Measurements from ENCODE around the gene RAB25.

Gene RAB25

GRCh38 chr1:156119503-156120209 lies 58.7 kb downstream of the RAB25 start:
- peak overlapping the region; percentile 8; the same call in 1 of the 2 replicates for H3K4me2 ChIP-seq
- no peak for TF ChIP-seq CTCF (conservative IDR thresholded peaks at IDR 0.05; ENCODE audit: low read depth, low read length)
- no peak overlapping the region; the same call in 1 of the 2 replicates for H3K27ac ChIP-seq
- H3K79me2 ChIP-seq (ENCODE audit: insufficient read depth, low read depth), result peaks cover 92% of the 10 kb centered on the region
- peaks cover 84% of the 10 kb centered on the region for H3K4me1 ChIP-seq (ENCODE audit: low read depth, poor library complexity, severe bottlenecking)
- no peak overlapping the region for H3K9ac ChIP-seq
- H2AFZ ChIP-seq (ENCODE audit: low read depth), result no peak overlapping the region
- no peak overlapping the region for H3K4me3 ChIP-seq (IDR thresholded peaks at IDR 0.05; ENCODE audit: insufficient read depth, low read depth, low read length)
- no peaks in the 10 kb centered on the region for H3K36me3 ChIP-seq (ENCODE audit: insufficient read depth)
- no peaks in the 10 kb centered on the region for H4K20me1 ChIP-seq (ENCODE audit: insufficient read depth)
- H3K27me3 ChIP-seq (ENCODE audit: insufficient read depth, low read depth), result no peaks in the 10 kb centered on the region
